Endometrium (tissue), 2 donors: ENCODE results near the gene LILRB5.
"Not testable (repeated sequence)": the region's sequence is repeated elsewhere in the genome, so short reads cannot be mapped to it uniquely, and the experiment has no call there.

Experiments used
- FAIRE-seq: peaks from 2 replicates; lab custom pipeline; 2012; peaks lifted over from hg19 to GRCh38; lab: Jason Lieb, UNC
- donor health status: control.
- donor health status: control.

The LILRB5 gene

GRCh38 chr19:54257116-54257480, at the start of gene LILRB5:
TSS of gene LILRB5 (minus strand) at chr19:54257273. CDS start at chr19:54257193, 80 bp downstream.
- no peak for FAIRE-seq

GRCh38 chr19:54305141-54305540, 48.1 kb upstream of the LILRB5 start:
- no peak for FAIRE-seq

GRCh38 chr19:54302257-54302656, 45.2 kb upstream of the LILRB5 start:
- no peak for FAIRE-seq

- no peak for FAIRE-seq
These were observed 42.4 kb upstream of the LILRB5 start for GRCh38 chr19:54299515-54299914.

- FAIRE-seq = no peak
These were observed 42.0 kb upstream of the LILRB5 start for GRCh38 chr19:54299126-54299498.

GRCh38 chr19:54298357-54299125, 41.5 kb upstream of the LILRB5 start:
- no peak for FAIRE-seq

GRCh38 chr19:54297759-54298305, 40.8 kb upstream of the LILRB5 start:
- FAIRE-seq = no peak

- FAIRE-seq = no peak
These were observed 37.5 kb upstream of the LILRB5 start for GRCh38 chr19:54294539-54294938.

GRCh38 chr19:54289160-54289559, 32.1 kb upstream of the LILRB5 start:
- not testable (repeated sequence) for FAIRE-seq

- no peak for FAIRE-seq
These were observed 30.4 kb upstream of the LILRB5 start for GRCh38 chr19:54287456-54287855.

- FAIRE-seq = not testable (repeated sequence)
These were observed 29.2 kb upstream of the LILRB5 start for GRCh38 chr19:54286283-54286682.

- FAIRE-seq = not testable (repeated sequence)
These were observed 28.5 kb upstream of the LILRB5 start for GRCh38 chr19:54285427-54286056.

GRCh38 chr19:54282686-54283470, 25.8 kb upstream of the LILRB5 start:
- no peak for FAIRE-seq

GRCh38 chr19:54281729-54282075, 24.6 kb upstream of the LILRB5 start:
- not testable (repeated sequence) for FAIRE-seq

- FAIRE-seq = no peak
These were observed 24.1 kb upstream of the LILRB5 start, which contains the start of gene LILRB2 for GRCh38 chr19:54281007-54281728. TSS of gene LILRB2 (minus strand) at chr19:54281110. CDS start at chr19:54280496, 614 bp downstream.

GRCh38 chr19:54280441-54280840, 23.4 kb upstream of the LILRB5 start:
- not testable (repeated sequence) for FAIRE-seq

- FAIRE-seq = not testable (repeated sequence)
These were observed 23.0 kb upstream of the LILRB5 start for GRCh38 chr19:54280025-54280424.

- FAIRE-seq = no peak
These were observed 22.4 kb upstream of the LILRB5 start for GRCh38 chr19:54279406-54279962.

GRCh38 chr19:54278571-54279195, 21.6 kb upstream of the LILRB5 start:
- FAIRE-seq = not testable (repeated sequence)

- FAIRE-seq = not testable (repeated sequence)
These were observed 21.0 kb upstream of the LILRB5 start for GRCh38 chr19:54278056-54278455.

- FAIRE-seq = not testable (repeated sequence)
These were observed 20.1 kb upstream of the LILRB5 start for GRCh38 chr19:54277111-54277615.
